GM23338 (cell line): ENCODE data around the gene GNS. TPM values are rescaled to one million over a fixed set of nuclear protein-coding genes. Genes with fewer than 3 reads are reported as not detected.

Experiments used
- ATAC-seq: fragments of 200-7000 bp; cut with Tn5 transposase; 3 replicates; pipeline ENCODE4 v1.9.1; 2020
- DNase-seq: peaks from one replicate; pipeline ENCODE4 v3.0.0-alpha.2; 2015; ENCODE audit warnings: low spot score
- H2AFZ ChIP-seq: fragments of 200-600 bp; sonication (generic); 2 replicates; pipeline ENCODE4 v1.8.0; 2016; ENCODE audit warnings: antibody characterized with exemption, mild to moderate bottlenecking, moderate library complexity
- H3F3A ChIP-seq: fragments of 200-600 bp; sonication (generic); replicated peaks from 2 replicates; pipeline ENCODE4 v1.8.0; 2017; ENCODE audit warnings: antibody characterized with exemption, mixed run types, low read depth
- H3K27ac ChIP-seq: fragments of 200-600 bp; sonication (generic); 2 replicates; pipeline ENCODE4 v1.6.1; 2016; ENCODE audit warnings: low read depth
- H3K27me3 ChIP-seq: fragments of 200-600 bp; sonication (generic); 2 replicates; pipeline ENCODE4 v1.8.0; 2016; ENCODE audit warnings: mild to moderate bottlenecking, mixed run types, moderate library complexity; ENCODE audit not compliant: insufficient read depth
- H3K36me3 ChIP-seq: fragments of 200-600 bp; sonication (generic); 2 replicates; pipeline ENCODE4 v1.8.0; 2016; ENCODE audit warnings: mild to moderate bottlenecking; ENCODE audit not compliant: insufficient read depth
- H3K4me1 ChIP-seq: fragments of 200-600 bp; sonication (generic); 2 replicates; pipeline ENCODE4 v1.8.0; 2016; ENCODE audit warnings: mild to moderate bottlenecking, moderate library complexity; ENCODE audit not compliant: insufficient read depth
- H3K4me2 ChIP-seq: fragments of 200-600 bp; sonication (generic); 2 replicates; pipeline ENCODE4 v1.7.1; 2017; ENCODE audit warnings: mixed run types
- H3K4me3 ChIP-seq: fragments of 200-600 bp; sonication (generic); 2 replicates; pipeline ENCODE4 v1.6.1; 2016; ENCODE audit warnings: mixed run types
- H3K79me2 ChIP-seq: fragments of 200-600 bp; sonication (generic); replicated peaks from 2 replicates; pipeline ENCODE4 v1.8.0; 2017; ENCODE audit warnings: mild to moderate bottlenecking; ENCODE audit not compliant: insufficient read depth
- H3K9me2 ChIP-seq: fragments of 200-600 bp; sonication (generic); 2 replicates; pipeline ENCODE4 v1.8.0; 2017; ENCODE audit not compliant: insufficient read depth
- H4K20me1 ChIP-seq: fragments of 200-600 bp; sonication (generic); replicated peaks from 2 replicates; pipeline ENCODE4 v1.8.0; 2017; ENCODE audit warnings: mild to moderate bottlenecking; ENCODE audit not compliant: insufficient read depth
- H3K27ac Mint-ChIP-seq: 2 replicates; pipeline ENCODE4 v1.8.0; 2020; ENCODE audit warnings: inconsistent platforms, mild to moderate bottlenecking, moderate library complexity, mixed read lengths
- H3K27me3 Mint-ChIP-seq: 3 replicates; pipeline ENCODE4 v1.8.0; 2022; ENCODE audit warnings: low read depth, mild to moderate bottlenecking, moderate library complexity, mixed read lengths, inconsistent platforms; ENCODE audit not compliant: insufficient read depth, poor library complexity
- H3K36me3 Mint-ChIP-seq: 3 replicates; pipeline ENCODE4 v1.8.0; 2021; ENCODE audit warnings: low read depth, mild to moderate bottlenecking, inconsistent platforms, moderate library complexity, mixed read lengths
- H3K4me1 Mint-ChIP-seq: 3 replicates; pipeline ENCODE4 v1.8.0; 2020; ENCODE audit warnings: mild to moderate bottlenecking, inconsistent platforms, mixed read lengths
- H3K4me3 Mint-ChIP-seq: 3 replicates; pipeline ENCODE4 v1.8.0; 2021; ENCODE audit warnings: moderate library complexity, mild to moderate bottlenecking, inconsistent platforms, mixed read lengths
- H3K9me3 Mint-ChIP-seq: 3 replicates; pipeline ENCODE4 v1.8.0; 2020; ENCODE audit warnings: moderate library complexity, mild to moderate bottlenecking, inconsistent platforms, mixed read lengths
- CREB1 ChIP-seq: fragments of 250-450 bp; sonication (Bioruptor Pico); IDR thresholded peaks from 2 replicates; pipeline ENCODE4 v1.5.0; 2020; ENCODE audit warnings: low read depth, mild to moderate bottlenecking, moderate library complexity
- CTCF ChIP-seq, 2 experiments: fragments of 200-600 bp in 1 of 2; sonication (generic) in 1 of 2; conservative IDR thresholded peaks; 2 replicates each; pipeline versions ENCODE4 v1.5.1 to v1.6.1; 2016 to 2017; ENCODE audit warnings: antibody characterized with exemption in 2 of 2, low read depth in 2 of 2, mild to moderate bottlenecking in 2 of 2, moderate library complexity in 1 of 2
- ETS1 ChIP-seq: IDR thresholded peaks from 2 replicates; pipeline ENCODE4 v1.6.1; 2016; ENCODE audit warnings: antibody characterized with exemption
- EZH2 ChIP-seq: fragments of 200-600 bp; sonication (generic); IDR thresholded peaks from one replicate; pipeline ENCODE4 v1.8.0; 2017; ENCODE audit warnings: antibody characterized with exemption, mild to moderate bottlenecking, low read depth; ENCODE audit not compliant: unreplicated experiment
- EZH2phosphoT487 ChIP-seq: fragments of 200-600 bp; sonication (generic); IDR thresholded peaks from one replicate; pipeline ENCODE4 v1.8.1; 2018; ENCODE audit warnings: antibody characterized with exemption; ENCODE audit not compliant: unreplicated experiment
- JUNB ChIP-seq: IDR thresholded peaks from one replicate; pipeline ENCODE4 v1.6.1; 2016; ENCODE audit warnings: antibody characterized with exemption; ENCODE audit not compliant: unreplicated experiment
- NANOG ChIP-seq: IDR thresholded peaks from 2 replicates; pipeline ENCODE4 v1.6.1; 2016; ENCODE audit warnings: antibody characterized with exemption, borderline replicate concordance
- POLR2AphosphoS5 ChIP-seq: IDR thresholded peaks from 2 replicates; pipeline ENCODE4 v1.6.1; 2016; ENCODE audit warnings: antibody characterized with exemption, low read depth
- REST ChIP-seq: IDR thresholded peaks from one replicate; pipeline ENCODE4 v1.6.1; 2018; ENCODE audit warnings: antibody characterized with exemption; ENCODE audit not compliant: unreplicated experiment
- STAT1 ChIP-seq: IDR thresholded peaks from one replicate; pipeline ENCODE4 v1.6.1; 2016; ENCODE audit warnings: antibody characterized with exemption; ENCODE audit not compliant: unreplicated experiment
- ZNF114 ChIP-seq: fragments of 250-450 bp; sonication (Bioruptor Pico); IDR thresholded peaks from 2 replicates; pipeline ENCODE4 v1.5.0; 2020; ENCODE audit warnings: mild to moderate bottlenecking, moderate library complexity
- ZNF331 ChIP-seq: fragments of 250-450 bp; sonication (Bioruptor Pico); IDR thresholded peaks from 2 replicates; pipeline ENCODE4 v1.5.0; 2020; ENCODE audit warnings: low read depth, mild to moderate bottlenecking, moderate library complexity
- polyA plus RNA-seq: library from polyadenylated mRNA; unstranded; fragments of >200 nt; fragmentation: Nextera tagmentation; extraction: Ambion mirVana; gene quantifications from 2 replicates; pipeline ENCODE4 v1.2.1, GENCODE V29; 2016
- total RNA-seq: library from RNA; depleted of rRNA; stranded (reverse); fragments of >200 nt; shearing (Covaris generic); gene quantifications from 2 replicates; pipeline ENCODE4 v1.2.3, GENCODE V29; 2014
- TF ChIP-seq, protein P1 (sequence below): fragments of 250-450 bp; sonication (Bioruptor Pico); IDR thresholded peaks from 2 replicates; pipeline ENCODE4 v1.5.0; 2020; ENCODE audit warnings: mild to moderate bottlenecking, moderate library complexity

GNS gene
- total and polyA plus RNA-seq, 2 experiments from 2014 or later: 12.3 to 34.9 TPM

DNA sequence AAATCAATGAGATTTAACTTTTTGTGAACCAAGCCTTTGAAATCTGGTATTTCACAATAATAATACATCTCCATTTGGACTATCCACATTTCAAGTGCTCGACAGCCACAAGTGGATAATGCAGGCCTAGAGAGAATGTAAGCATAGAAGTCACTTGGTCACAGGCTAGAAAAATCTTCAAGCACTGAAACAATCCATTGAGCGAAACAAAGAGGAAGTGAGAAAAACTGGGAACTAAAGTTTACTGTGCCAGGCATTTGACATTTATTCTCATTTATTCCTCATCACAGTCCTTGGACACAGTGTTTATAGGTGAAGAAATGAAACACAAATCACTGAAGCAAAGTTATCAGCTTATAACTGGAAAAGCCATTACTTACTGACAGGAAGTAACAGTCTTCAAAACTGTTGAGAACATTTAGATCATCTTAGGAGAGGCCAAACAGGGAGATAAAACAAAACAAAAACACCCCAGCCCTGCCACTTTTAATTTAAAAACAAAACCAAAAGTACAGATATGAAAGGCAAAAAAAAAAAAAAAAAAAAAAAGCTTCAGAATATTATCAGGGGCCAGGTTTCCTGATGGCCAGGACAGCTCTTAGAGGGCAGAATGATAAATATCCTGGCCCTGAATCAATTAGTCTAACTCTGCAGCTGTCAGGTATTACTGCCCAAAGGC, 29.2 kb downstream of the GNS start:
- Histone ChIP-seq H3K4me1 (no peaks in the 10 kb centered on the region), H3K27ac (no peak overlapping the region), H3K9me2 (no peaks in the 10 kb centered on the region), H3K79me2 (no peaks in the 10 kb centered on the region), H3K4me2 (no peak overlapping the region), H2AFZ (no peak overlapping the region), H3K36me3 (no peaks in the 10 kb centered on the region), H3F3A (no peaks in the 10 kb centered on the region), H3K4me3 (no peak overlapping the region), H3K27me3 (no peaks in the 10 kb centered on the region), H4K20me1 (0 out of 2 replicates have a peak, but pooled peaks cover 7% of the 10 kb centered on the region)
- peak overlapping the region; percentile 11 for H3K27ac Mint-ChIP-seq
- no peak for DNase-seq
- H3K27me3 Mint-ChIP-seq: peaks cover 2% of the 10 kb centered on the region
- TF ChIP-seq NANOG: no peak
- TF ChIP-seq JUNB: no peak
- TF ChIP-seq ETS1: no peak
- TF ChIP-seq ZNF331 (CRISPR knock-in tag): no peak
- no peak for TF ChIP-seq ZNF114
- TF ChIP-seq CREB1: no peak
- no peak for TF ChIP-seq CTCF (conservative IDR thresholded peaks at IDR 0.05; ENCODE audit: low read depth in 2 of 2)
- TF ChIP-seq STAT1: no peak
- TF ChIP-seq EZH2: no peak
- no peak for TF ChIP-seq EZH2phosphoT487
- no peak for TF ChIP-seq REST
- TF ChIP-seq POLR2AphosphoS5: no peak
- TF ChIP-seq, protein P1, sequence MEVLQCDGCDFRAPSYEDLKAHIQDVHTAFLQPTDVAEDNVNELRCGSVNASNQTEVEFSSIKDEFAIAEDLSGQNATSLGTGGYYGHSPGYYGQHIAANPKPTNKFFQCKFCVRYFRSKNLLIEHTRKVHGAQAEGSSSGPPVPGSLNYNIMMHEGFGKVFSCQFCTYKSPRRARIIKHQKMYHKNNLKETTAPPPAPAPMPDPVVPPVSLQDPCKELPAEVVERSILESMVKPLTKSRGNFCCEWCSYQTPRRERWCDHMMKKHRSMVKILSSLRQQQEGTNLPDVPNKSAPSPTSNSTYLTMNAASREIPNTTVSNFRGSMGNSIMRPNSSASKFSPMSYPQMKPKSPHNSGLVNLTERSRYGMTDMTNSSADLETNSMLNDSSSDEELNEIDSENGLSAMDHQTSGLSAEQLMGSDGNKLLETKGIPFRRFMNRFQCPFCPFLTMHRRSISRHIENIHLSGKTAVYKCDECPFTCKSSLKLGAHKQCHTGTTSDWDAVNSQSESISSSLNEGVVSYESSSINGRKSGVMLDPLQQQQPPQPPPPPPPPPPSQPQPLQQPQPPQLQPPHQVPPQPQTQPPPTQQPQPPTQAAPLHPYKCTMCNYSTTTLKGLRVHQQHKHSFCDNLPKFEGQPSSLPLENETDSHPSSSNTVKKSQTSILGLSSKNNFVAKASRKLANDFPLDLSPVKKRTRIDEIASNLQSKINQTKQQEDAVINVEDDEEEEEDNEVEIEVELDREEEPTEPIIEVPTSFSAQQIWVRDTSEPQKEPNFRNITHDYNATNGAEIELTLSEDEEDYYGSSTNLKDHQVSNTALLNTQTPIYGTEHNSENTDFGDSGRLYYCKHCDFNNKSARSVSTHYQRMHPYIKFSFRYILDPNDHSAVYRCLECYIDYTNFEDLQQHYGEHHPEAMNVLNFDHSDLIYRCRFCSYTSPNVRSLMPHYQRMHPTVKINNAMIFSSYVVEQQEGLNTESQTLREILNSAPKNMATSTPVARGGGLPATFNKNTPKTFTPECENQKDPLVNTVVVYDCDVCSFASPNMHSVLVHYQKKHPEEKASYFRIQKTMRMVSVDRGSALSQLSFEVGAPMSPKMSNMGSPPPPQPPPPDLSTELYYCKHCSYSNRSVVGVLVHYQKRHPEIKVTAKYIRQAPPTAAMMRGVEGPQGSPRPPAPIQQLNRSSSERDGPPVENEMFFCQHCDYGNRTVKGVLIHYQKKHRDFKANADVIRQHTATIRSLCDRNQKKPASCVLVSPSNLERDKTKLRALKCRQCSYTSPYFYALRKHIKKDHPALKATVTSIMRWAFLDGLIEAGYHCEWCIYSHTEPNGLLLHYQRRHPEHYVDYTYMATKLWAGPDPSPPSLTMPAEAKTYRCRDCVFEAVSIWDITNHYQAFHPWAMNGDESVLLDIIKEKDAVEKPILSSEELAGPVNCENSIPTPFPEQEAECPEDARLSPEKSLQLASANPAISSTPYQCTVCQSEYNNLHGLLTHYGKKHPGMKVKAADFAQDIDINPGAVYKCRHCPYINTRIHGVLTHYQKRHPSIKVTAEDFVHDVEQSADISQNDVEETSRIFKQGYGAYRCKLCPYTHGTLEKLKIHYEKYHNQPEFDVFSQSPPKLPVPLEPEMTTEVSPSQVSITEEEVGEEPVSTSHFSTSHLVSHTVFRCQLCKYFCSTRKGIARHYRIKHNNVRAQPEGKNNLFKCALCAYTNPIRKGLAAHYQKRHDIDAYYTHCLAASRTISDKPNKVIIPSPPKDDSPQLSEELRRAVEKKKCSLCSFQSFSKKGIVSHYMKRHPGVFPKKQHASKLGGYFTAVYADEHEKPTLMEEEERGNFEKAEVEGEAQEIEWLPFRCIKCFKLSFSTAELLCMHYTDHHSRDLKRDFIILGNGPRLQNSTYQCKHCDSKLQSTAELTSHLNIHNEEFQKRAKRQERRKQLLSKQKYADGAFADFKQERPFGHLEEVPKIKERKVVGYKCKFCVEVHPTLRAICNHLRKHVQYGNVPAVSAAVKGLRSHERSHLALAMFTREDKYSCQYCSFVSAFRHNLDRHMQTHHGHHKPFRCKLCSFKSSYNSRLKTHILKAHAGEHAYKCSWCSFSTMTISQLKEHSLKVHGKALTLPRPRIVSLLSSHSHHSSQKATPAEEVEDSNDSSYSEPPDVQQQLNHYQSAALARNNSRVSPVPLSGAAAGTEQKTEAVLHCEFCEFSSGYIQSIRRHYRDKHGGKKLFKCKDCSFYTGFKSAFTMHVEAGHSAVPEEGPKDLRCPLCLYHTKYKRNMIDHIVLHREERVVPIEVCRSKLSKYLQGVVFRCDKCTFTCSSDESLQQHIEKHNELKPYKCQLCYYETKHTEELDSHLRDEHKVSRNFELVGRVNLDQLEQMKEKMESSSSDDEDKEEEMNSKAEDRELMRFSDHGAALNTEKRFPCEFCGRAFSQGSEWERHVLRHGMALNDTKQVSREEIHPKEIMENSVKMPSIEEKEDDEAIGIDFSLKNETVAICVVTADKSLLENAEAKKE (CRISPR knock-in tag): no peak
- no peaks in the 10 kb centered on the region for H3K9me3 Mint-ChIP-seq
- peaks cover 14% of the 10 kb centered on the region; the same call in 2 of the 3 replicates for H3K36me3 Mint-ChIP-seq
- no peak overlapping the region for H3K4me3 Mint-ChIP-seq
- ATAC-seq: no peak
- H3K4me1 Mint-ChIP-seq: no peaks in the 10 kb centered on the region
